ENCODE data around the gene RSPH10B. TPM values are rescaled to one million over a fixed set of nuclear protein-coding genes. Genes with fewer than 3 reads are reported as not detected.
"Not testable (repeated sequence)": the region's sequence is repeated elsewhere in the genome, so short reads cannot be mapped to it uniquely, and the experiment has no call there.

Gene RSPH10B
- total and polyA plus RNA-seq, 2 of the 8 experiments (the other 6 are each of a cell fraction or from before 2014, with no cell fraction given) = 0.17 to 0.45 TPM

GRCh38 chr7:5879591-5879990, 90.9 kb downstream of the RSPH10B start:
- H4K8ac ChIP-seq (ENCODE audit: extremely low read depth, insufficient read depth, low read length); H3K79me2 ChIP-seq (ENCODE audit: control insufficient read depth in 1 of 2, insufficient read depth in 2 of 2, low read length in 2 of 2); H3K23me2 ChIP-seq (ENCODE audit: low read depth, low read length); H3K23ac ChIP-seq (ENCODE audit: insufficient read length); H3K4me3 ChIP-seq (ENCODE audit: extremely low read depth in 1 of 4, insufficient read depth in 2 of 4, low read depth in 3 of 4, low read length in 4 of 4); H2BK20ac ChIP-seq (ENCODE audit: low read length); H3K4me2 ChIP-seq (ENCODE audit: insufficient read depth in 1 of 2, low read depth in 2 of 2, low read length in 2 of 2); H3K14ac ChIP-seq (ENCODE audit: insufficient read length); H2BK5ac ChIP-seq (ENCODE audit: low read depth, low read length); H3K79me1 ChIP-seq (ENCODE audit: low read depth, low read length); H2AFZ ChIP-seq (ENCODE audit: low read length); H4K20me1 ChIP-seq (replicated peaks in 1 of 2; ENCODE audit: control insufficient read depth in 1 of 2, insufficient read depth in 2 of 2, low read length in 2 of 2); H3K9ac ChIP-seq (replicated peaks in 1 of 4; ENCODE audit: extremely low read depth in 1 of 4, low read depth in 3 of 4, low read length in 3 of 4); H4K91ac ChIP-seq (replicated peaks; ENCODE audit: insufficient read length, low read length); H3K18ac ChIP-seq (ENCODE audit: extremely low read depth, low read length); H3K4me1 ChIP-seq (replicated peaks in 1 of 4; ENCODE audit: control insufficient read depth in 3 of 4, insufficient read depth in 4 of 4, low read length in 3 of 4); H2BK120ac ChIP-seq (replicated peaks; ENCODE audit: low read depth, low read length); DNase-seq (ENCODE audit: low read depth in 1 of 2, low spot score in 2 of 2); H2AK5ac ChIP-seq (ENCODE audit: low read depth, low read length); H3K36me3 ChIP-seq (ENCODE audit: control insufficient read depth in 2 of 4, insufficient read depth in 4 of 4, low read length in 3 of 4); FAIRE-seq; H2BK12ac ChIP-seq (ENCODE audit: low read depth, low read length); H3K27ac ChIP-seq (ENCODE audit: low read depth, low read length); H4K5ac ChIP-seq (ENCODE audit: insufficient read length, low read depth, low read length); H3K9me3 ChIP-seq (ENCODE audit: insufficient read depth in 2 of 2, low read depth in 1 of 2, low read length in 1 of 2); H3K27me3 ChIP-seq (replicated peaks in 1 of 4; ENCODE audit: control insufficient read depth in 3 of 4, extremely low read depth in 1 of 4, insufficient read depth in 3 of 4, low read length in 3 of 4); H2BK15ac ChIP-seq (ENCODE audit: low read length); H3K56ac ChIP-seq (replicated peaks; ENCODE audit: insufficient read length, low read depth, low read length); H3K4ac ChIP-seq (replicated peaks; ENCODE audit: insufficient read length, low read depth, low read length); POLR2A ChIA-PET (ENCODE audit: partially characterized antibody): not testable (repeated sequence)
- 84% methylated on average over 3 of the region's 3 CpGs; no CpG with 5 or more reads in 1 of the 2 experiments for whole genome bisulfite sequencing, 2 experiments (ENCODE audit: extremely low coverage in 1 of 2, insufficient coverage in 1 of 2, insufficient read length in 1 of 2, insufficient replicate concordance in 2 of 2, low coverage in 1 of 2, low lambda C conversion rate in 2 of 2, missing lambda C conversion rate in 1 of 2)
- CTCF ChIA-PET (ENCODE audit: partially characterized antibody) = interaction anchor here (0.7 kb wide), 1 partner anchor 52 kb away, joined by 3 read pairs; no protein-coding TSS in a partner anchor

Small RNAs within 50 kb of the gene (small RNA-seq; reads per million reads assigned to genes)
- gene RF00019 (ENCODE audit: insufficient read depth) (not detected), gene SNORA80D (ENCODE audit: insufficient read depth) (not detected)

Other genes with a start within 250 kb of the RSPH10B start
- gene RNF216, start 189.0 kb downstream of the RSPH10B start, total RNA-seq (2021; fragmentation: NEBNext Ultra II Directional; extraction: Animal tissue kit (Norgen Biotek cat#: 25700)) = 29.6 and 31.4 TPM in 2 replicates
- 10.8 and 11.8 TPM in 2 replicates for gene RNF216, start 189.0 kb downstream of the RSPH10B start, polyA plus RNA-seq (2011; rRNA removed)
- not detected in 2 replicates for gene OCM, start 89.9 kb downstream of the RSPH10B start, total RNA-seq (2021; fragmentation: NEBNext Ultra II Directional; extraction: Animal tissue kit (Norgen Biotek cat#: 25700))
- not detected in 2 replicates for gene OCM, start 89.9 kb downstream of the RSPH10B start, polyA plus RNA-seq (2011; rRNA removed)
- gene CCZ1, start 72.0 kb downstream of the RSPH10B start, total RNA-seq (2021; fragmentation: NEBNext Ultra II Directional; extraction: Animal tissue kit (Norgen Biotek cat#: 25700)) = 150 and 163 TPM in 2 replicates
- 33.6 and 56.3 TPM in 2 replicates for gene CCZ1, start 72.0 kb downstream of the RSPH10B start, polyA plus RNA-seq (2011; rRNA removed)
- 11.1 and 12.1 TPM in 2 replicates for gene PMS2, start 38.4 kb upstream of the RSPH10B start, total RNA-seq (2021; fragmentation: NEBNext Ultra II Directional; extraction: Animal tissue kit (Norgen Biotek cat#: 25700))
- gene PMS2, start 38.4 kb upstream of the RSPH10B start, polyA plus RNA-seq (2011; rRNA removed) = 3.3 and 4.8 TPM in 2 replicates
- gene AIMP2, start 38.6 kb upstream of the RSPH10B start, total RNA-seq (2021; fragmentation: NEBNext Ultra II Directional; extraction: Animal tissue kit (Norgen Biotek cat#: 25700)) = 82.4 and 85.6 TPM in 2 replicates
- 94.7 and 99.0 TPM in 2 replicates for gene AIMP2, start 38.6 kb upstream of the RSPH10B start, polyA plus RNA-seq (2011; rRNA removed)
- 0.32 and 0.42 TPM in 2 replicates for gene ANKRD61, start 60.7 kb upstream of the RSPH10B start, total RNA-seq (2021; fragmentation: NEBNext Ultra II Directional; extraction: Animal tissue kit (Norgen Biotek cat#: 25700))
- 0.23 and 0.24 TPM in 2 replicates for gene ANKRD61, start 60.7 kb upstream of the RSPH10B start, polyA plus RNA-seq (2011; rRNA removed)
- gene EIF2AK1, start 88.5 kb upstream of the RSPH10B start, total RNA-seq (2021; fragmentation: NEBNext Ultra II Directional; extraction: Animal tissue kit (Norgen Biotek cat#: 25700)) = 93.4 and 104 TPM in 2 replicates
- 39.2 and 53.5 TPM in 2 replicates for gene EIF2AK1, start 88.5 kb upstream of the RSPH10B start, polyA plus RNA-seq (2011; rRNA removed)
- 16.2 and 16.3 TPM in 2 replicates for gene USP42, start 134.3 kb upstream of the RSPH10B start, total RNA-seq (2021; fragmentation: NEBNext Ultra II Directional; extraction: Animal tissue kit (Norgen Biotek cat#: 25700))
- gene USP42, start 134.3 kb upstream of the RSPH10B start, polyA plus RNA-seq (2011; rRNA removed) = 3.6 and 5.1 TPM in 2 replicates